Measurements from ENCODE around the gene COL23A1.

The COL23A1 gene

GRCh38 chr5:178292826-178293205, 297.4 kb downstream of the COL23A1 start:
- DNase-seq = no peak

- no peak for DNase-seq
Observed at GRCh38 chr5:178291969-178292825, 298.0 kb downstream of the COL23A1 start.

DNA sequence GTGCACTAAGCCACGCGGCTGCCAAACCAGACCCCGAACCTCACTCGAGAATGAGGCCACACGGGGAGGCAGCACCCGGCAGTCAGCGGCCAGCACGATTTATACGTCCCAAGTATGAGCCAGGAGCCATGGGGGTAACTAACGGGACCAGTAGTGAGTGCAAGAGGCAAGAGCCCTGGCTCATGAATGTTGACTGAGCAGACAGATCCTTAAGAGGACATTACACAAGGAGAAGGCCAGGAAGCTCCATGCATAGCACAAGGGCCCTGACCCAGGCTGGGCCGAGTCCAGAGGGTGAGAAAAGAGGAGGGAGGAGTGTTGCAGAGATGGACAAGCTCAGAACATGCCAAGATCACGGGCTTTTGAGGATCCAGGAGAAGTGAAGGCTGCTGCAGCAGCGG, 299.0 kb downstream of the COL23A1 start:
- no peak for DNase-seq

- no peak for DNase-seq
Observed at GRCh38 chr5:178290376-178290775, 299.8 kb downstream of the COL23A1 start.

DNA sequence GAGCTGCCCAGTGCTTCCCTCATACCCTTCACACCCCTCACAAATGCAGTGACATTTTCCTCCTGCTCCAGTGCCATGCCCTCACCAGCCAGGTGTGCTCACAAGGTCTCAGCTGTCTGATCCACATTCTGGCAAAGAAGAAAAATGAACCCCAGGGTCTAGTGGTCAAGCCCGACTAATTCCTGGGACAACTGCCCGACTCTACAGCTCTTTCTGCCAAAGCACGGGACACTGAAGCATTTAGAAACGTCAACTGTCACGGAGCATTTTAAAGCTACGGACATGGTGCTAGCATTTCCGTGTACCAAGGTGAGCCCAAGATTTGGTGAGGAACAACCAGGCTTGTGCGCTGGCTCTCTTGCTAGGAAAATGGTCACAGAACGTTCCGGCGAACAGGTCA, 300.8 kb downstream of the COL23A1 start:
- DNase-seq = no peak

GRCh38 chr5:178288401-178289368, 301.5 kb downstream of the COL23A1 start:
- DNase-seq = no peak

DNA sequence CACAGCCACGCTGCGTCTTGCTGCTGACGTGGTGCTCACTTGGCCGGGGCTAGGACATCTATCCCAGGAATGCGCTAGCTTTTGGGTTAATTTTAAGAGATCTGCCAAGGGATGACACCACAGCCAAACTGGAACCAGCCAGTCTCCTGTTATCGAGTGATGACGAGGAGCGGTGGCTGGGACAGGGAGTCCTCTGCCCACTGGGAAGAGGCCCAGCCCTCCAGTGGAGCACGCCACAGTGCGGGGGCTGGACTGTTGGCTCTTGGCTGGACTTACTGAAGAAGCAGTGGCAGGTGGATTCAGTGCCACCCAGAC, 302.4 kb downstream of the COL23A1 start:
- no peak for DNase-seq

GRCh38 chr5:178287091-178287790, 303.0 kb downstream of the COL23A1 start:
- DNase-seq = no peak

- DNase-seq = no peak
Observed at GRCh38 chr5:178286226-178287090, 303.7 kb downstream of the COL23A1 start.

GRCh38 chr5:178285399-178286225, 304.6 kb downstream of the COL23A1 start:
- DNase-seq = no peak

DNA sequence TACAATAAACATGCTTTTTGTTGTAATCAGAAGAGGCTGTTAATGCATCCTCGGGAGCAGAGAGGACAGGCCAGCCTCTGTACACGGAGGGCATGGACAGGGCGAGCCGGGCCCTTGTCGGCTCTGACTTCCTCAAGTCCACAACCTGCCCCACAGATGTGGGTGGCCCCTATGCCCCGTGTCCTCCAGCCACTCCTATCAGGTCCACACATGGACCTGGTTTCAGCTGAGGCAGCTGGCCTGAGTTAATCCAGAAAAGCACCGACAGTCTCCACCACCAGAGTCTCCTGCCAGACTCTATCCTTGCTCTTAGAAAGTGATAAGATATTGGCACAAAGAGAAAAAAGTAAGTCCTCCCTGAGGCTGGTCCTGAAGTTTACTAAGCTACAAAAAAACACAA, 305.2 kb downstream of the COL23A1 start:
- DNase-seq = no peak

DNA sequence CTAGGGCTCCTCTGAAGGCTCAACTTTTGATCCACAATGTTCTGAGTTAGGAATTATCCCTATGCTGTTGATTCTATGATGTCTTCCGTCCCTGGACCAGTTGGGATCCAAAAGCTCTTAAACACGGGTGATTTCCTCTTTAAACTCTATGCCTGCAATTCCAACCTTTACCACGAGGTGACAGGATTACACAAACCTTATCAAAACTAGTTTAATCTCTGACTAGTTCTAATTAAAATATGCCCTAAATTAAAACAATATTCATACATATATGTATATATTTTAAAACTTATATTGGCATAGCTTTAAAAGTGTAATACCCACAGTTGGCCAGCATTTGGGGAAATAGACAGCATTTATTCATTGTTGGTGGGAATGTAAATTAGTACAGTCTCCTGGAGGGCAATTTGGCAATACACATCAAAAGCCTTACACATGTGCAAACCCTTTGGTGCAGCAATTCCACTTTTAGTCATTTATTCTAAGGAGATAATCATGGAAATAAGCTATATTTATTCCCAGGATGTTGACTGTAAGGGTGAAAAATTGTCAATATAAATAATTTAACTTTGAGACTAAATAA, 306.0 kb downstream of the COL23A1 start:
- peak; percentile 31 for DNase-seq

DNA sequence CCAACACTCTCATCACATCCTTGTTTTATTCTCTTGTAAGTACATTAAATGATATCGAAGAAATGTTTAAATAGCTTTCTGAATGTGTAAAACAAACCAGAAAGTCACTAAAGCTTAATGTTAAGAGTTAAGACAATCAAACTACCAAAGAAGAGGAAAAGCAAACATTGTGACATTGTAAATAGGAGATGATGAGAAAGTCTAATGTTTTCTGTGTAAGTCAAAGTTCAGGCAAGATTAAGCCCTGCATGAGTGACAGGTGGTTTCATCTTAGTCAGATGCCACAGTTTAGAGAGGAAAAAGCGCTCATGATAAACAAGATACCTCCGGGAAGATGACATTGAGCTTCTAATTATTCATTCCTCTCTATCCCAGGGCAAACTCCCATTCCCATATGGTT, 306.7 kb downstream of the COL23A1 start:
- DNase-seq = no peak

- DNase-seq = no peak
Observed at GRCh38 chr5:178282391-178282790, 307.8 kb downstream of the COL23A1 start.

DNA sequence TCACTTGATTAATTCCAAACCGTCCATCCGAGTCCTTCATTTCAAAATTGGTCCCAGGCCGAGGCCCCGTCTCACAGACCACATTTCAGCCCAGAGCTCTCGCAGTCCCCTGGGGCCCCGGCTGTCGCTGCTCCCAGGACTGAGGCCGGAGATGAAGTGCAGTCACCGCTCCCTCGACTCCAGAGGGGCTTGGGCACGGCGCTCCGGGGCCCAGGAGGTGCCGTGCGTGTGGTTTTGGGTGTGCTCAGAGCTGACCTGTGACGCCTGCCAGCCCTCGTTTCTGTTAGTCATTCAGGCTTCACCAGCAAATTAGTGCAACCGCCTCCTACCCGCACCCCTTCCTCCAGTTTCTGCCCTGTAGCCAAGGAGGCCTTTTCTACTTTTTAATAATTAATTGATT, 308.9 kb downstream of the COL23A1 start:
- no peak for DNase-seq

DNA sequence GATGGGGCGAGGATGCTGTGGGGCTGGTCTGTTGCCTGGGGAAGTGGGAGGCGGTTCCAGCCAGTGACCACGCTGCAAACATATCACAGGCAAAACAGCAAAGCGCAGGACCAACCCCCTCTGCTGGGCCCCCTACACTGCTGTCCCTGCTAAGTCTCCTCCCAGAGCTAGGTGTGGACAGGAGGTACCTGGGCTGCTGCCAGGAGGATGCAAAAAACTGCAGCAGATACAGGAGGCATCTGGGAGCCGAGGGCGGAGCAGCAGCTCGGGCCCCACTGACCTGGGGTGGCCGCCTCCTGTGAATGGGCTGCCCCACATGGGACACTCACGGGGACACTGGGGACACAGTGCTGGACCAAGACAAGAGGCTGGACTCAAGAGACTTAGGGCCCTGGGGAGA, 309.6 kb downstream of the COL23A1 start:
- no peak for DNase-seq

DNA sequence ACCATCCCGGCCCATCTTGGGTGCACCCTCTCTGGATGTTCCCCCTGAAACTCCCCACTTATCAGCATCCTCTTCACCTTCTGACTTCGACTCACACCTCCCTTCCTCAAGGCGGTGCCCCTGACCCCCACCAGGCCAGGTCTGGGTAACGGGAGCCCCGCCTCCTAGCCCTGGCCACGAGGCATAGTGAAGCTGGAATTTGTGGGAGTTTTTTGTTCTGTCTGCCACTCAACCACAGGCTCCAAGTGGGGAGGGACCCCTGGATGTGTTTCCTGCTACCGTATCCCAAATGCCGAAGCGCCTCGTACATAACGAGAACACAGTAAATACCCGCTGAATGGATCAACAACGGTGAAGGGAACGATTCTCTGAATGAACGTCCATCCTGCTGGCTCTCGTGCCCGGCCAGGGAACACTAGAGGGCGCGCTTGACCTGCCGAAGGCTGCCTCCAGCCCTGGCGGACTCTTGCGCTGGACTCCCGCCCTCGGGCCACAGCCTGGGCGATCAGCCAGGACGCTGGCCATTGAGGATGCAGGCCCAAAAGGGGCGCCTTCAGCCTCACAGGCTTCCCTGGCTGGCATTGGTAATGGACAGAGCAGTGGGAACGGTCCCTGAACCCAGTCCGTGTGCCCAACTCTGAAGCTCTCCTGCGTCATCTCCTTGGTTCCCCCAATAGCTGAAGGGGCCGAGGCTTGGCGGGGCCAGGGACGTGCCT, 310.3 kb downstream of the COL23A1 start:
- peak; percentile 70 for DNase-seq

DNA sequence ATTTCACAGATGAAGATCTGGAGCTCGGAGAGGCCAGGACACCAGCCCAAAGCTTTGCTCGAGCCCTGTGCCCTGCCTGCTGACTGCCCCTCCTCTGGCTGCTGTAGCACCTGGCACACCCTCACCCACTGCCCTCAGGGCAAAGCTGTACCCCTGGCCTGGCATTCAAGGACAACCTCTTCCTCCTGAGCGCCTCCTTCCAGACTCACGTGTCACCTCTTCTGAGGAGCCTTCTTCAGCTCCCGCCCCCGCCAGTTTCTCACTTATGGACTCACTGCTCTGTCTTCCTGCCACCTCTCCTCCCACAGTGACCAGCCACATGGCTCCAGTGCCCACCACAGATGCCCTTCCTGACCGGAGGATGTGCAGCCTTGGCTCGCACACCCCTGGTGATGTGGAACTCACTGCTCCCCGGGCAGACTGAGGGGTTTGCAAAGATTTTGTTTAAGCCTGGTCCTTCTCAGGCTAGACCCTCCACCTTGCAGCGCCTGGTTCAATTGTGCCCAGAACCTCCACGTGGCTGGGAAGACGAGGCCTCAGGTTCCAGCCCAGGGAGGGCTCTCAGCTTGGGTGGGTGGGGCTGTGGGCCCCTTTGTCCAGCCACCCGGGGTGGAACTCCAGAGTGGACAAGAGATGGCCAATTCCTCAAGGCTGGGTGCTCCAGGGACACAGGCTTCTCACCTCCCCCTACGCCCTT, 311.0 kb downstream of the COL23A1 start:
- DNase-seq = no peak

GRCh38 chr5:178278358-178279023, 311.7 kb downstream of the COL23A1 start:
- no peak for DNase-seq
